Measurements from ENCODE around the gene RHOBTB3. TPM values are rescaled to one million over a fixed set of nuclear protein-coding genes. Genes with fewer than 3 reads are reported as not detected.
A peak's percentile ranks its signal among the peaks of the same experiment; 100 is the strongest.

Gene RHOBTB3
- total RNA-seq, 1 donor from 2014 or later: 73.8 TPM

DNA sequence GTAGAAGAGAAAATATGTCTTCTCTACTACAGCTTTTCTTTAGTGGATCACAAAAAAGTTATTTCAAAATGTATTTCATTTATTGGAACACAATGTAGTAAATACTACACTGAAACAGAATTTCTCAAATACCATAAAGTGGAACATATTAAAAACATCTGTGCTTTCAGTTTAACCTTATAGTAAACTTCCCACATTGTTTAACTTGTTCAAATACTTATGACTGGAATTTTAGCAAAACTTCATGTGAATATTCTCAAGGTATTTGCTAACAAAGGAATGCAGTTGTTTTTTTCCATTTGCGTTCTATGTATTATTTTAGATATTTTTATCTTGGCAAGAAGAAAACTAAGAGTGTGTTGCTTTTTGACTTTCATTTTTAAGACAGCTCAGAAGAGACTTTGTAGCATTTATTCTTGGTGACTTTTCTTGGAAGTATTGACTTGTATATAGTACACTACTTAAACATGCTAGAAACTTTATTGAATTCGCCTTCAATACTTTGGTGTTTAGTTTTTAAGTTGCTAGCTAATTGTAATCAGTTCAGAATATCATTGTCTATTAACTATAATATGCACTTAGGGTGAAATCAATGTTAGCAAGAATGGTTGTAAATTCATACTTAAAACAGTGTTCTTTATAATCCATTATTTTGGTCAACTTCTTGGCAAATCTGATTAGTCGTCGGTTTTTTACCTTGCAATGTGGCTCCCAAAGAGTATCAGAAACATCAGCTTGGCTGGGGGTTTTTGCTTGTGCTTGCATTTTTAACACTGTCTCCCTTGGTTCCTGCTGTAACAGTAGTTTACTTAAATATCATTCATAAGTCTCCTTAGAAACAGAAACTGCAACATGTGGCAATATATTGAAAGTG, 5.0 kb upstream of the RHOBTB3 start:
- no peak overlapping the region for H3K4me3 ChIP-seq (ENCODE audit: insufficient read depth, low read depth, low read length)
- H3K4me1 ChIP-seq (ENCODE audit: insufficient read depth, low read length): peaks cover 45% of the 10 kb centered on the region
- no peaks in the 10 kb centered on the region for H3K36me3 ChIP-seq (ENCODE audit: insufficient read depth, low read length)
- TF ChIP-seq, protein P1, sequence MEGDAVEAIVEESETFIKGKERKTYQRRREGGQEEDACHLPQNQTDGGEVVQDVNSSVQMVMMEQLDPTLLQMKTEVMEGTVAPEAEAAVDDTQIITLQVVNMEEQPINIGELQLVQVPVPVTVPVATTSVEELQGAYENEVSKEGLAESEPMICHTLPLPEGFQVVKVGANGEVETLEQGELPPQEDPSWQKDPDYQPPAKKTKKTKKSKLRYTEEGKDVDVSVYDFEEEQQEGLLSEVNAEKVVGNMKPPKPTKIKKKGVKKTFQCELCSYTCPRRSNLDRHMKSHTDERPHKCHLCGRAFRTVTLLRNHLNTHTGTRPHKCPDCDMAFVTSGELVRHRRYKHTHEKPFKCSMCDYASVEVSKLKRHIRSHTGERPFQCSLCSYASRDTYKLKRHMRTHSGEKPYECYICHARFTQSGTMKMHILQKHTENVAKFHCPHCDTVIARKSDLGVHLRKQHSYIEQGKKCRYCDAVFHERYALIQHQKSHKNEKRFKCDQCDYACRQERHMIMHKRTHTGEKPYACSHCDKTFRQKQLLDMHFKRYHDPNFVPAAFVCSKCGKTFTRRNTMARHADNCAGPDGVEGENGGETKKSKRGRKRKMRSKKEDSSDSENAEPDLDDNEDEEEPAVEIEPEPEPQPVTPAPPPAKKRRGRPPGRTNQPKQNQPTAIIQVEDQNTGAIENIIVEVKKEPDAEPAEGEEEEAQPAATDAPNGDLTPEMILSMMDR (IDR thresholded peaks at IDR 0.05; ENCODE audit: insufficient read depth, low read depth, low read length): no peak
- no peak for TF ChIP-seq EZH2 (IDR thresholded peaks at IDR 0.05; ENCODE audit: insufficient read depth, low read length)
- peaks cover 1% of the 10 kb centered on the region for H3K79me2 ChIP-seq (ENCODE audit: insufficient read depth, low read length)
- no peak overlapping the region for H3K27ac ChIP-seq (ENCODE audit: low read depth, low read length)
- no peaks in the 10 kb centered on the region for H3K27me3 ChIP-seq (ENCODE audit: insufficient read depth, low read length)
- DNase-seq (ENCODE audit: low read depth) (peak; percentile 65), FAIRE-seq (no peak)
- Mint-ChIP-seq H3K36me3 (ENCODE audit: low read depth, unreplicated experiment) (no peaks in the 10 kb centered on the region), H3K9me3 (ENCODE audit: unreplicated experiment) (no peaks in the 10 kb centered on the region), H3K27me3 (ENCODE audit: low read depth, unreplicated experiment) (no peaks in the 10 kb centered on the region), H3K4me3 (ENCODE audit: unreplicated experiment) (peak overlapping the region; percentile 51), H3K4me1 (ENCODE audit: low read depth, unreplicated experiment) (peaks cover 45% of the 10 kb centered on the region), H3K27ac (ENCODE audit: unreplicated experiment) (no peak overlapping the region)
- H3K9me3 ChIP-seq (ENCODE audit: insufficient read depth, low read depth, low read length): no peaks in the 10 kb centered on the region
- no peaks in the 10 kb centered on the region for H4K20me1 ChIP-seq (ENCODE audit: insufficient read depth, low read length)
- H3K4me2 ChIP-seq (ENCODE audit: low read length): peak overlapping the region; percentile 29
- no peak overlapping the region for H2AFZ ChIP-seq (ENCODE audit: low read depth, low read length)
- no peak overlapping the region for H3K9ac ChIP-seq (ENCODE audit: low read length)

DNA sequence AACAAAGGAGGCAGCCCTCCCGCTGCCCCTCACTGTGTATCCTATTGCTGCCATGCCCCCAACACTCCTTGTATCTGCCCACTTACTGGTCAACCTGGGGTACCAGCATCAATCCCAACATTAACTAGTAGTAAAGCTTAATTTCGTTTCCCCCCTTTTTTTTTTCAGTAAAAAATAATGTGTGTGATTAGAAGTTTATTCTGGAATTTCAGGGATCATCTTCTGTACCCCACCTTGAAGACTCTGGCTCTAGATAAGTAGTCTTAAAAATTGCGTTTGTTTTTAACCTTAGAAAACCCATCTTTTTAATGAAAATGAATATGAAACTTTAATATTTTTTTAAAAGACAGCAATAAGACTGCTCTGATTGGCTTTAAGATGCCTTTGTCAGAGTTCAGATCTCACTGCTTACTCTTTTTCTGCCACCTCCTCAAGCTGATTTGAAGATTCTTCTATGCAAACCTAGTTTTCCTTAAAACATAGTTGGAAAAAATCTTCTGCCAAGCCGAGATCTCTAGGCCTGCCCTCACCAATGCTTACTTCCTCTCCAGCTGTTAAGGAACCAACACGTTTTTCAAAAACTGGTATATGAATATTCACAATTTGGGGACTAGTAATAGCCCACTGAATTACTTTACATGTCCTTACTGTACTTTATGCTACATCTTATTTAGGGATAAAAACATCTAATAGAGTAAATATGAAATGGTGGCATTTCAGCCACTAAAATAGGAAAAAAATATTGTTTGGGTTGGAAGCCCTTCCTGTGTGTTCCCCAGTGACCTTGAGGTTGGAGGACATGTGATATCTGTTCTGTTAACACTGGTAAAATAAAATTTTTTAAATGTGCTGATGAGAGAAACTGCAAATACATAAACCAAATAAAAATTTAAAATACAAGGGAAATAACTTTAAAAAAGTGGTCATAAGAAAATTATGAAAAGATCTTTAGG, 4.0 kb upstream of the RHOBTB3 start:
- Histone ChIP-seq H3K4me2 (ENCODE audit: low read length) (no peak overlapping the region), H3K79me2 (ENCODE audit: insufficient read depth, low read length) (peaks cover 10% of the 10 kb centered on the region), H3K9me3 (ENCODE audit: insufficient read depth, low read depth, low read length) (no peaks in the 10 kb centered on the region), H3K36me3 (ENCODE audit: insufficient read depth, low read length) (no peaks in the 10 kb centered on the region), H3K4me3 (ENCODE audit: insufficient read depth, low read depth, low read length) (no peak overlapping the region), H3K27me3 (ENCODE audit: insufficient read depth, low read length) (no peaks in the 10 kb centered on the region), H3K4me1 (ENCODE audit: insufficient read depth, low read length) (peaks cover 45% of the 10 kb centered on the region), H2AFZ (ENCODE audit: low read depth, low read length) (no peak overlapping the region), H3K27ac (ENCODE audit: low read depth, low read length) (no peak overlapping the region), H4K20me1 (ENCODE audit: insufficient read depth, low read length) (no peaks in the 10 kb centered on the region), H3K9ac (ENCODE audit: low read length) (no peak overlapping the region)
- H3K27ac Mint-ChIP-seq (ENCODE audit: unreplicated experiment): no peak overlapping the region
- FAIRE-seq: no peak
- no peaks in the 10 kb centered on the region for H3K27me3 Mint-ChIP-seq (ENCODE audit: low read depth, unreplicated experiment)
- H3K9me3 Mint-ChIP-seq (ENCODE audit: unreplicated experiment): peaks cover 1% of the 10 kb centered on the region
- DNase-seq (ENCODE audit: low read depth): no peak
- peaks cover 1% of the 10 kb centered on the region for H3K36me3 Mint-ChIP-seq (ENCODE audit: low read depth, unreplicated experiment)
- no peak overlapping the region for H3K4me3 Mint-ChIP-seq (ENCODE audit: unreplicated experiment)
- peaks cover 43% of the 10 kb centered on the region for H3K4me1 Mint-ChIP-seq (ENCODE audit: low read depth, unreplicated experiment)
- TF ChIP-seq, protein P1 (IDR thresholded peaks at IDR 0.05; ENCODE audit: insufficient read depth, low read depth, low read length): no peak
- TF ChIP-seq EZH2 (IDR thresholded peaks at IDR 0.05; ENCODE audit: insufficient read depth, low read length): no peak

All from astrocyte (in vitro differentiated cells and primary cell).